Neural crest cell (in vitro differentiated cells): ENCODE results near the gene DNAH12. TPM values are rescaled to one million over a fixed set of nuclear protein-coding genes. Genes with fewer than 3 reads are reported as not detected.

Source experiments
- DNase-seq: peaks from one replicate; pipeline ENCODE4 v3.0.0; 2021; ENCODE audit warnings: low read depth, mixed read lengths, low spot score
- H3K27ac Mint-ChIP-seq: one replicate; pipeline ENCODE4 v1.8.0; 2021; ENCODE audit warnings: mild to moderate bottlenecking, mixed read lengths; ENCODE audit not compliant: unreplicated experiment
- H3K27me3 Mint-ChIP-seq: 2 replicates; pipeline ENCODE4 v1.8.0; 2021; ENCODE audit warnings: low read depth, mild to moderate bottlenecking, mixed read lengths
- H3K36me3 Mint-ChIP-seq: 2 replicates; pipeline ENCODE4 v1.8.0; 2021; ENCODE audit warnings: low read depth, mild to moderate bottlenecking, mixed read lengths
- H3K4me1 Mint-ChIP-seq: 2 replicates; pipeline ENCODE4 v1.8.0; 2021; ENCODE audit warnings: mixed read lengths
- H3K4me3 Mint-ChIP-seq: one replicate; pipeline ENCODE4 v1.8.0; 2021; ENCODE audit warnings: mild to moderate bottlenecking, mixed read lengths
- H3K9me3 Mint-ChIP-seq: 2 replicates; pipeline ENCODE4 v1.8.0; 2021; ENCODE audit warnings: mixed read lengths
- total RNA-seq: library from RNA; stranded (reverse); gene quantifications from 2 replicates; pipeline ENCODE4 v1.2.1, GENCODE V29; 2021
- TF ChIP-seq, protein P1 (sequence below): fragments of 200-600 bp; sonication (generic); conservative IDR thresholded peaks from 2 replicates; pipeline ENCODE4 v1.5.0; 2021; ENCODE audit warnings: antibody characterized with exemption, mild to moderate bottlenecking

DNAH12 gene
- total RNA-seq, 1 donor from 2014 or later: 0.09 TPM

- Mint-ChIP-seq H3K4me1 (peaks cover 34% of the 10 kb centered on the region), H3K27me3 (no peaks in the 10 kb centered on the region), H3K4me3 (peak within 1 kb of the TSS; percentile 85), H3K36me3 (peaks cover 4% of the 10 kb centered on the region), H3K9me3 (no peaks in the 10 kb centered on the region), H3K27ac (peak within 1 kb of the TSS; percentile 100)
- DNase-seq: peak; percentile 67
- TF ChIP-seq, protein P1, sequence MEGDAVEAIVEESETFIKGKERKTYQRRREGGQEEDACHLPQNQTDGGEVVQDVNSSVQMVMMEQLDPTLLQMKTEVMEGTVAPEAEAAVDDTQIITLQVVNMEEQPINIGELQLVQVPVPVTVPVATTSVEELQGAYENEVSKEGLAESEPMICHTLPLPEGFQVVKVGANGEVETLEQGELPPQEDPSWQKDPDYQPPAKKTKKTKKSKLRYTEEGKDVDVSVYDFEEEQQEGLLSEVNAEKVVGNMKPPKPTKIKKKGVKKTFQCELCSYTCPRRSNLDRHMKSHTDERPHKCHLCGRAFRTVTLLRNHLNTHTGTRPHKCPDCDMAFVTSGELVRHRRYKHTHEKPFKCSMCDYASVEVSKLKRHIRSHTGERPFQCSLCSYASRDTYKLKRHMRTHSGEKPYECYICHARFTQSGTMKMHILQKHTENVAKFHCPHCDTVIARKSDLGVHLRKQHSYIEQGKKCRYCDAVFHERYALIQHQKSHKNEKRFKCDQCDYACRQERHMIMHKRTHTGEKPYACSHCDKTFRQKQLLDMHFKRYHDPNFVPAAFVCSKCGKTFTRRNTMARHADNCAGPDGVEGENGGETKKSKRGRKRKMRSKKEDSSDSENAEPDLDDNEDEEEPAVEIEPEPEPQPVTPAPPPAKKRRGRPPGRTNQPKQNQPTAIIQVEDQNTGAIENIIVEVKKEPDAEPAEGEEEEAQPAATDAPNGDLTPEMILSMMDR: no peak
These were observed 11.8 kb upstream of the DNAH12 start, which contains the start of gene PDE12 for GRCh38 chr3:57555738-57556458. Gene PDE12, plus strand, starts transcription at chr3:57556274. Its CDS starts 106 bp downstream, at chr3:57556380.

GRCh38 chr3:57555306-57555705 is 11.2 kb upstream of the DNAH12 start:
- H3K27me3 Mint-ChIP-seq: no peaks in the 10 kb centered on the region
- H3K4me3 Mint-ChIP-seq: peak overlapping the region; percentile 85
- peaks cover 34% of the 10 kb centered on the region for H3K4me1 Mint-ChIP-seq
- H3K36me3 Mint-ChIP-seq: peaks cover 4% of the 10 kb centered on the region
- TF ChIP-seq, protein P1: no peak
- no peaks in the 10 kb centered on the region for H3K9me3 Mint-ChIP-seq
- peak overlapping the region; percentile 100 for H3K27ac Mint-ChIP-seq
- no peak for DNase-seq

- peaks cover 19% of the 10 kb centered on the region for H3K4me1 Mint-ChIP-seq
- H3K9me3 Mint-ChIP-seq: no peaks in the 10 kb centered on the region
- H3K4me3 Mint-ChIP-seq: no peak overlapping the region
- H3K36me3 Mint-ChIP-seq: no peaks in the 10 kb centered on the region
- no peak for DNase-seq
- peaks cover 3% of the 10 kb centered on the region for H3K27me3 Mint-ChIP-seq
- H3K27ac Mint-ChIP-seq: no peak overlapping the region
- TF ChIP-seq, protein P1: no peak
These were observed 2.5 kb upstream of the DNAH12 start for GRCh38 chr3:57546616-57547015.

GRCh38 chr3:57545636-57546268 is 1.6 kb upstream of the DNAH12 start:
- no peak for DNase-seq
- Mint-ChIP-seq H3K4me1 (peaks cover 19% of the 10 kb centered on the region), H3K27ac (no peak overlapping the region)

DNA sequence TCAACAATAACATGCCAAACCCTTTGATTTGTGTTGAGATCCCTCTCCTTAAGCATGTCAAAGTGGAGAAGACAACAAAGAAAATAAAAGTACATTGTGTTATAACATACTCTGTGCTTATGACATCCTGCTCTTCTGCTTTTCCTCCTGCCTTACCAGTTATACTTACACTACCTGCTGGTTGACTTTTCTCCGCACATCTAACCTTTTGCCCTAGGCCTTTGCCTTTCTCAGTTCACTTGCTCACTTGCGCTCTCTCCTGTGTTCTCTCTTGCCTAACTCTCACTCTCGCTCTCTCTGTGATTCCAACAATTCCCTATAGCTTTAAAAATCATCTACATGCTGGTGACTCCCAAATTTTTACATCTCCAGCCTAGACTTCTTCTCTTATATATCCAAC is 5.7 kb downstream of the DNAH12 start:
- TF ChIP-seq, protein P1: no peak

More at GRCh38 chr3:57545636-57546268, 1.6 kb upstream of the DNAH12 start:
- Mint-ChIP-seq H3K4me3 (peak overlapping the region; percentile 44), H3K27me3 (peaks cover 3% of the 10 kb centered on the region), H3K9me3 (no peaks in the 10 kb centered on the region), H3K36me3 (no peaks in the 10 kb centered on the region)
- TF ChIP-seq, protein P1: no peak

More for the DNA sequence above, 5.7 kb downstream of the DNAH12 start:
- no peaks in the 10 kb centered on the region for H3K9me3 Mint-ChIP-seq
- no peaks in the 10 kb centered on the region for H3K36me3 Mint-ChIP-seq
- no peaks in the 10 kb centered on the region for H3K27me3 Mint-ChIP-seq
- no peak overlapping the region for H3K27ac Mint-ChIP-seq
- no peak for DNase-seq
- no peak overlapping the region for H3K4me3 Mint-ChIP-seq
- no peaks in the 10 kb centered on the region for H3K4me1 Mint-ChIP-seq
